ENCODE results near the gene SPECC1.

The SPECC1 gene

DNA sequence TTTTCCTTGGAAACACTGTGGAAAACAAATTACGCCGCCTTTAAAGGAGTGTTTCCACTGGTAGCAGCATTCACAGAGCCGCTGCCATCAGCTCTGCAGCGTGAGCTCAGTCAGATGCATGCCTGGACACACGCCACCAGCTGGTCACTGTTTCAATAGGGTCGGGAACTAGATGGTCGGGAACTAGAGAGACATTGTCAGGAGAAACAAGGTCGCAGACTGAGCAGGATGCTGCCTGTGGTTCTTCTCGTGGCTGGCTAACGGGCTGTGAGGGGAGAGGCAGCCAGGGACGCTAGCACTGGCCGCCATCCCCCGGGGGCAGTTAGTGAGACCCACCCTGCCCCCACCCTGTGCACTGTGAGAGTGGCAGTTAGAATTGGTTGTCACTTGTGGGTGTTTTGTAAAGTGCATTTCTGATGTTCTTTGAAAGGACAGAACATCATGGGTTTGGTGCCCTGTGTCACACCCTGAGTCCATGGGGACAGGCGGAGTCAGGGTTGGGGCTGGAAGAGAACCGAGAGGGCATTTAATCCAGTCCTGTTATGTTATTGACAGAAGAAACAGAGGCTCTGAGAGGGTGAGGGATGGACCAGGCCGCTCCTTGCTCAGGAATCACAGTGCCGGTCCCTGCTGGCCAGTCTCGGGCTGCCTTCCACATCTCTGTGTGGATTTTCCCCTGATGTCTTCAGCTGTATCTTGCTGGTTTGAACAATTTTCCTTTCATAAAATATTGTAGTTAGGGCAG lies 86.3 kb downstream of the SPECC1 start:
- H3F3A ChIP-seq (ENCODE audit: insufficient read depth, low read length) = no peaks in the 10 kb centered on the region
- H3K4me3 ChIP-seq (ENCODE audit: low read depth, low read length, poor library complexity, severe bottlenecking) = no peak overlapping the region

DNA sequence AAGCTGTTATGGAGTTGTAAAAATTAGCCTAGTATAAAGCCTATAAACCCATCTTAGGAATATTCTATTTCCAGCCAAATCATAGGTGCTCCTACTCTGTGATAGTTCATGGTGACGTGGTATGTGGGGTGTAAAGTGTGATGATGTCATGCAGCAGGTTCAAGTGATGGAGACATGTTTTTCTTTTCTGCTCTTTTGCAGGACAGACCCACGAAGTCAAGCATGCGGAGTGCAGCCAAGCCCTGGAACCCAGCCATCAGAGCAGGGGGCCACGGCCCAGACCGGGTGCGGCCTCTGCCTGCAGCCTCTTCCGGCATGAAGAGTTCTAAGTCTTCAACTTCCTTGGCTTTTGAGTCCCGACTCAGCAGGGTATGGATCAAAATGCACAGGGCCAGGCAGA lies 87.3 kb downstream of the SPECC1 start:
- no peak overlapping the region for H3K27ac ChIP-seq (ENCODE audit: low read depth, low read length, poor library complexity, severe bottlenecking)
- TF ChIP-seq, protein P1, sequence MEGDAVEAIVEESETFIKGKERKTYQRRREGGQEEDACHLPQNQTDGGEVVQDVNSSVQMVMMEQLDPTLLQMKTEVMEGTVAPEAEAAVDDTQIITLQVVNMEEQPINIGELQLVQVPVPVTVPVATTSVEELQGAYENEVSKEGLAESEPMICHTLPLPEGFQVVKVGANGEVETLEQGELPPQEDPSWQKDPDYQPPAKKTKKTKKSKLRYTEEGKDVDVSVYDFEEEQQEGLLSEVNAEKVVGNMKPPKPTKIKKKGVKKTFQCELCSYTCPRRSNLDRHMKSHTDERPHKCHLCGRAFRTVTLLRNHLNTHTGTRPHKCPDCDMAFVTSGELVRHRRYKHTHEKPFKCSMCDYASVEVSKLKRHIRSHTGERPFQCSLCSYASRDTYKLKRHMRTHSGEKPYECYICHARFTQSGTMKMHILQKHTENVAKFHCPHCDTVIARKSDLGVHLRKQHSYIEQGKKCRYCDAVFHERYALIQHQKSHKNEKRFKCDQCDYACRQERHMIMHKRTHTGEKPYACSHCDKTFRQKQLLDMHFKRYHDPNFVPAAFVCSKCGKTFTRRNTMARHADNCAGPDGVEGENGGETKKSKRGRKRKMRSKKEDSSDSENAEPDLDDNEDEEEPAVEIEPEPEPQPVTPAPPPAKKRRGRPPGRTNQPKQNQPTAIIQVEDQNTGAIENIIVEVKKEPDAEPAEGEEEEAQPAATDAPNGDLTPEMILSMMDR (IDR thresholded peaks at IDR 0.05; ENCODE audit: low read length) = no peak
- TF ChIP-seq EZH2 (IDR thresholded peaks at IDR 0.05; ENCODE audit: borderline replicate concordance, low read length) = no peak
- no peak overlapping the region for H3K4me2 ChIP-seq (ENCODE audit: low read length)
- no peaks in the 10 kb centered on the region for H3K9me2 ChIP-seq (ENCODE audit: low read depth, low read length)
- no peak overlapping the region for H2AFZ ChIP-seq (ENCODE audit: low read length)
- H3K4me3 ChIP-seq (ENCODE audit: low read depth, low read length, poor library complexity, severe bottlenecking) = no peak overlapping the region
- H3K36me3 ChIP-seq (ENCODE audit: insufficient read depth, low read length) = no peaks in the 10 kb centered on the region
- H3K79me2 ChIP-seq (ENCODE audit: insufficient read depth, low read length) = no peaks in the 10 kb centered on the region
- no peaks in the 10 kb centered on the region for H3K4me1 ChIP-seq (ENCODE audit: insufficient read depth, low read length, severe bottlenecking)
- no peaks in the 10 kb centered on the region for H3K9me3 ChIP-seq (ENCODE audit: low read length)
- no peaks in the 10 kb centered on the region; the same call in 1 of the 2 replicates for H3K27me3 ChIP-seq (ENCODE audit: insufficient read depth, low read length)
- no peaks in the 10 kb centered on the region for H3F3A ChIP-seq (ENCODE audit: insufficient read depth, low read length)
- no peak overlapping the region for H3K9ac ChIP-seq (ENCODE audit: low read length)
- H4K20me1 ChIP-seq (ENCODE audit: insufficient read depth, low read length) = no peaks in the 10 kb centered on the region

More for the DNA sequence above, 86.3 kb downstream of the SPECC1 start:
- no peaks in the 10 kb centered on the region; the same call in 1 of the 2 replicates for H3K27me3 ChIP-seq (ENCODE audit: insufficient read depth, low read length)
- H3K9me2 ChIP-seq (ENCODE audit: low read depth, low read length) = no peaks in the 10 kb centered on the region
- no peak overlapping the region for H3K27ac ChIP-seq (ENCODE audit: low read depth, low read length, poor library complexity, severe bottlenecking)
- H3K79me2 ChIP-seq (ENCODE audit: insufficient read depth, low read length) = no peaks in the 10 kb centered on the region
- no peak overlapping the region for H2AFZ ChIP-seq (ENCODE audit: low read length)
- H3K9ac ChIP-seq (ENCODE audit: low read length) = no peak overlapping the region
- no peaks in the 10 kb centered on the region for H3K36me3 ChIP-seq (ENCODE audit: insufficient read depth, low read length)
- TF ChIP-seq, protein P1 (IDR thresholded peaks at IDR 0.05; ENCODE audit: low read length) = 0 out of 2 replicates have a peak, but pooled peaks have one; percentile 6
- TF ChIP-seq EZH2 (IDR thresholded peaks at IDR 0.05; ENCODE audit: borderline replicate concordance, low read length) = no peak
- no peak overlapping the region for H3K4me2 ChIP-seq (ENCODE audit: low read length)
- H4K20me1 ChIP-seq (ENCODE audit: insufficient read depth, low read length) = no peaks in the 10 kb centered on the region
- H3K4me1 ChIP-seq (ENCODE audit: insufficient read depth, low read length, severe bottlenecking) = no peaks in the 10 kb centered on the region
- H3K9me3 ChIP-seq (ENCODE audit: low read length) = no peaks in the 10 kb centered on the region

DNA sequence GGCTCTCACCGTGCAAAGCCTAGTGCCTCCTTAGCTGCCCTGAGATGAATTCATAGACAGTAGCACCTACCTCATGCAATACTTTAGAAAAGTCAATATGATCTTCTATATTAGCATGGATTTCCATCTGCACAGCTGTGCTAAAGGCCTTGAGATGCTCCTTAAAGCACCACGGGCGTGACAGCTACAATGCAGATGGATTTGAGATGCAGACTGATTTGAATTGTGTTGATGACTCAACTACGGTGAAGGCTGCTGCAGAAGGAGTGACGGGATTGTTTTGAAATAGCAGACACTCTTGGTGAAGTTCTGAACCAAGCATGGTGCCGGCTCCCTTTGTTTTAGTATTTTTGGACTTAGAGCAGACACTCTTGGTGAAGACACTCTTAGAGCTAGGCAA lies 88.2 kb downstream of the SPECC1 start:
- no peaks in the 10 kb centered on the region for H3F3A ChIP-seq (ENCODE audit: insufficient read depth, low read length)
- H3K9me3 ChIP-seq (ENCODE audit: low read length) = no peaks in the 10 kb centered on the region
- H3K9me2 ChIP-seq (ENCODE audit: low read depth, low read length) = no peaks in the 10 kb centered on the region
- H4K20me1 ChIP-seq (ENCODE audit: insufficient read depth, low read length) = no peaks in the 10 kb centered on the region
- H3K4me1 ChIP-seq (ENCODE audit: insufficient read depth, low read length, severe bottlenecking) = no peaks in the 10 kb centered on the region
- H3K27ac ChIP-seq (ENCODE audit: low read depth, low read length, poor library complexity, severe bottlenecking) = no peak overlapping the region
- H3K36me3 ChIP-seq (ENCODE audit: insufficient read depth, low read length) = no peaks in the 10 kb centered on the region
- no peaks in the 10 kb centered on the region for H3K79me2 ChIP-seq (ENCODE audit: insufficient read depth, low read length)
- H3K4me3 ChIP-seq (ENCODE audit: low read depth, low read length, poor library complexity, severe bottlenecking) = no peak overlapping the region
- no peak overlapping the region for H3K4me2 ChIP-seq (ENCODE audit: low read length)
- no peak overlapping the region for H2AFZ ChIP-seq (ENCODE audit: low read length)
- H3K27me3 ChIP-seq (ENCODE audit: insufficient read depth, low read length) = no peaks in the 10 kb centered on the region; the same call in 1 of the 2 replicates
- no peak overlapping the region for H3K9ac ChIP-seq (ENCODE audit: low read length)
- TF ChIP-seq, protein P1 (IDR thresholded peaks at IDR 0.05; ENCODE audit: low read length) = no peak
- TF ChIP-seq EZH2 (IDR thresholded peaks at IDR 0.05; ENCODE audit: borderline replicate concordance, low read length) = no peak

Measured in OCI-LY1 (cell line).